ENCODE measurements around the gene RNF126. TPM values are rescaled to one million over a fixed set of nuclear protein-coding genes. Genes with fewer than 3 reads are reported as not detected.

Gene RNF126
- total RNA-seq, 8 experiments from 2014 or later: 9.3 to 54.5 (median 22.7) TPM

DNA sequence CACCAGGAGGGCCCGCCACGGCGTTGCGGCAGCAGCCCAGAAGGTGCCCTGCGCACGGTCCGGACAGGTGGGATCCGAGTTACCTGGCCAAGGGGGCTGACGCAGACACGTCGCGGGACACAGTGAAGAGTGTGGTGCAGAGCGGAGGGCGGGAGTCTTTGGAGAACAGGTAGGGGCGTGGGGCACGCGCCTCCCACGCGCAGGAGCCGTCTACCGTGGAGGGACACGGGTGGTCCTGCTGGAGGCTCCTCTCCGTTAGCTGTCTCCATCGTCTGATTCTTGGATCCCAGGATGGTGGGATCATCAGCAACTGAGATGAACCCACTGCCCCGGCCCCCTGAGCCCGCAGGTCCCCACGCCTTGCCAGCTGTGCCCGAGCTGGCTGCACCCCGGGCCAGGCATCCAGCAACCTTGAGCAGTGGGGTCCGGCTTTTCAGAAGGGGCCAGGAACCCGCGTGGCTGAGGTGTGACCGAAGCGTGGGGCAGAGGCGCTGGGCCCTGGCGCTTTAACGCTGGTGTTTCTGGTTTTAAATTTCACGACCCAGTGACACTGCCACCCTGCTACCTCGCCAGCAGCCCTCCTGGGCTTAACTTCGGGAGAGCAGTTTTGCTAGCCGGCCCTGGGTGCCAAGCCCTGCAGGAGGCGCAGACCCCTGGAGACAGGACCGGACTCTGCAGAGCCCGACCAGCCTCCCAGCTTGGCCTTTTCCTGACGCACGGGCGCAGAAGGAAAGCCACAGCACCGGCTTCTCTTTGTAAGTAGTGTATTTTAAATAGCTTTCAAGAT, 16.0 kb downstream of the RNF126 start:
- no peak for ATAC-seq (replicated peaks in 6 of 8)
- 80 to 100% (median 96%) methylated on average over 1 to 17 of the region's 48 CpGs; no CpG with 5 or more reads in 2 of the 10 experiments for WGBS, 10 experiments

DNA sequence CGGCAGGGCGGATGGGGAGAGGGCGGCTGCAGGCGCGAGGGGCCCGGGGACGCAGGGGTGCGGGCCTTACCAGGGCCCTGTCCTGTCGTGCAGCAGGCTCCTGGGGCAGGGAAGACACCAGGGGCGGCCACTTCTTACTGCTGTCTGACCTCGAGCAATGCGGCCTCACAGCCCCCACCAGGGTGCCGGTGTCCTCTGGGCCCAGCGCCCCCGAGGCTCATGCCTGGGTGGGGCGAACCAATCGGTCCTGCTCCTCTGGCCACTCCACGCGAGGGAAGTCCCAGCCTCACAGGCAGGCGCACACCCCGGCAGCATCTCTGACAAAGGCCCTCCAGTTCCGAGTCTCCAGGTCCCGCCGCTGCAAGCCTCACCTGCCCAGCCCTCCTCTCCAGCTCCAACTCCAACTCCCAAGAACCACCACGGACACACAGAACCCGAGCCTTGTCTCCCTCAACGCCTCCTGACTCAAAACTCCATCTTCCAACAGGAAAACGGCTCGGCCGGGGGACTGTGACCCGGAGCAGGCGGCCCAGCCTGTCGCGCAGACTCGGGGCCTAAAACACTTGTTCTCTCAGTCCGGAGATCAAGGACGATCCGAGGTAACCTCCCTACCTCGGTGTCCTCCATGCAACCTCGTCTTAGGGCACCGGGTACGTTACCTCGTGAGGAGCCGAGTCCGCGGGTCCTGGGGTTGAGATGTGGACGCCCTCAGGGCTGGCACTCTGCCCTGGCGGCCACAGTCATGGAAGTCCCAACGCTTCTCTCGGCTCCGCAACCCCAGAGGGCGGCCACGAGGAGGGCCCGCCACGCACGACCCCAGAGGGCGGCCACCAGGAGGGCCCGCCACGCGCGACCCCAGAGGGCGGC, 16.9 kb downstream of the RNF126 start:
- H3K27ac ChIP-seq: no peak overlapping the region
- ATAC-seq (replicated peaks in 6 of 8): no peak
- WGBS, 10 experiments: 80 to 92% (median 88%) methylated on average over 1 to 12 of the region's 62 CpGs; no CpG with 5 or more reads in 6 of the 10 experiments
- no peaks in the 10 kb centered on the region for H3K4me1 ChIP-seq (replicated peaks in 1 of 2)
- no peak overlapping the region for H3K4me3 ChIP-seq
- in situ Hi-C loops (cut with MboI; ENCODE audit: low pct_unique_long_range_greater_than_20kb in 2 of 9, low sequenced_read_pairs in 9 of 9, unreplicated experiment in 9 of 9): no loop called here

More for the DNA sequence above, 16.0 kb downstream of the RNF126 start:
- in situ Hi-C loops (cut with MboI; ENCODE audit: low pct_unique_long_range_greater_than_20kb in 2 of 9, low sequenced_read_pairs in 9 of 9, unreplicated experiment in 9 of 9): no loop called here
- no peaks in the 10 kb centered on the region for H3K4me1 ChIP-seq (replicated peaks in 1 of 2)
- no peak overlapping the region for H3K4me3 ChIP-seq
- no peak overlapping the region for H3K27ac ChIP-seq

DNA sequence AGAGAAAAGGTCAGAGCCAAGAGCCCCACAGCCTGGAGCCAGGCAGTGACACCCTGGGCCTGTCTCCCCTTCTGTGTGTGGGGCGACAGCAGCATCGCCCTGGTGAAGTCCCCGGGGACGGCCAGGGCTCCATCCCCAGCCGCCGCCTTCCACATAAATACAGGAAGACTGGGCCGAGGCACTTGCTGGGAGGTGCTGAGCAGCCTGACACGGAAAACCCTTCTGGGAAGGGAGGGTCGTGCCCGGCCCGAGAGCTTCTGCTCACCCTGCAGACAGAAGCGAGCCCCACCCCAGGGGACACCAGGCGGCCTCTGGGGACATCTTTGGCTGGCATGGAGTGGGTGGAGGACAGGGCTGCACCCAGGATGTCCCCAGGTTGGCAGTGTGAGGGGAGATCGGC, 18.2 kb downstream of the RNF126 start:
- peak in 1 of 8 experiments; percentile 11 for ATAC-seq (replicated peaks in 6 of 8)
- Histone ChIP-seq H3K4me3 (no peak overlapping the region), H3K4me1 (replicated peaks in 1 of 2) (no peaks in the 10 kb centered on the region), H3K27ac (no peak overlapping the region)
- in situ Hi-C loops (cut with MboI; ENCODE audit: low pct_unique_long_range_greater_than_20kb in 2 of 9, low sequenced_read_pairs in 9 of 9, unreplicated experiment in 9 of 9): no loop called here
- WGBS, 10 experiments: 20 to 100% (median 75%) methylated on average over 1 to 2 of the region's 14 CpGs; no CpG with 5 or more reads in 6 of the 10 experiments

DNA sequence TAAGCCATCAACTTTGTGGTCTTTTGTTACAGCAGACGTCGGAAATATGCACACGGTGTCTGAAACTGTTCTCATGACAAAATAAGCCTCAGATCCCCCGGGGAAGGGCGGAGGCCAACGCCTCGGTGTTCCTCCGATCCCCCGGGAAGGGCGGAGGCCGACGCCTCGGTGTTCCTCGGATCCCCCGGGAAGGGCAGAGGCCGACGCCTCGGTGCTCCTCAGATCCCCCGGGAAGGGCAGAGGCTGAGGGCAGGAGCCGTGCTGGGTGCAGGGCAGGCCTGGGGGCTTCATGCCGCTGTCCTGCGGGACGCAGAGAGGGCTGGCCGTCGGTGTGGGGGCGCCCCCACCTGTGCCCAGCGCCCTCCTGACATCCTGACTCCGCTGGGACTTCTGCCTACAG, 18.7 kb downstream of the RNF126 start:
- in situ Hi-C loops (cut with MboI; ENCODE audit: low pct_unique_long_range_greater_than_20kb in 2 of 9, low sequenced_read_pairs in 9 of 9, unreplicated experiment in 9 of 9): no loop called here

DNA sequence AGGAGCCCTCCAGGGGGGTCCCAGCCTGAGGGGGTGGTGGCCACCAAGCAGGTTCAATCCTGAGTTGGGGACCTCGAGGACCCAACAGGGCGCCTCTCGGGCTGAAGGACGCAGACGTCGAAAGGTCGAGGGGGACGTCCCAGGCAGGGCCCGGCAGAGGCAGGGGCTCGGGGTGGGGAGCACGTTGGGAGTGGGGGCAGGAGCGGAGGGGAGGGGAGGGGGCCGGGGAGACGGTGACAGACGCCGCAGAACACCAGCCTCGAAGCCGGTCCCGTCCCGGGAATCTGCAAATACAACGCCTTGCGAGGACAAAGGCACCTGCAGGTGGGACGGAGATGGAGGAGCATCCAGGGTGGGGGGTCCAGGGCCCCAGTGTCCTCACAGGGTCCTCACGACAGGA, 19.3 kb downstream of the RNF126 start:
- ATAC-seq (replicated peaks in 6 of 8): no peak
- in situ Hi-C loops (cut with MboI; ENCODE audit: low pct_unique_long_range_greater_than_20kb in 2 of 9, low sequenced_read_pairs in 9 of 9, unreplicated experiment in 9 of 9): no loop called here
- WGBS, 10 experiments: 40 to 100% methylated on average over 1 of the region's 24 CpGs; no CpG with 5 or more reads in 8 of the 10 experiments
- Histone ChIP-seq H3K4me3 (no peak overlapping the region), H3K4me1 (replicated peaks in 1 of 2) (peaks cover 0 to 4% of the 10 kb centered on the region in 2 donors), H3K27ac (no peak overlapping the region)

More for the DNA sequence above, 18.7 kb downstream of the RNF126 start:
- H3K4me3 ChIP-seq: no peak overlapping the region
- no peak overlapping the region for H3K27ac ChIP-seq
- 87 to 100% (median 100%) methylated on average over 2 to 6 of the region's 28 CpGs; no CpG with 5 or more reads in 7 of the 10 experiments for WGBS, 10 experiments
- no peak for ATAC-seq (replicated peaks in 6 of 8)
- no peaks in the 10 kb centered on the region for H3K4me1 ChIP-seq (replicated peaks in 1 of 2)

DNA sequence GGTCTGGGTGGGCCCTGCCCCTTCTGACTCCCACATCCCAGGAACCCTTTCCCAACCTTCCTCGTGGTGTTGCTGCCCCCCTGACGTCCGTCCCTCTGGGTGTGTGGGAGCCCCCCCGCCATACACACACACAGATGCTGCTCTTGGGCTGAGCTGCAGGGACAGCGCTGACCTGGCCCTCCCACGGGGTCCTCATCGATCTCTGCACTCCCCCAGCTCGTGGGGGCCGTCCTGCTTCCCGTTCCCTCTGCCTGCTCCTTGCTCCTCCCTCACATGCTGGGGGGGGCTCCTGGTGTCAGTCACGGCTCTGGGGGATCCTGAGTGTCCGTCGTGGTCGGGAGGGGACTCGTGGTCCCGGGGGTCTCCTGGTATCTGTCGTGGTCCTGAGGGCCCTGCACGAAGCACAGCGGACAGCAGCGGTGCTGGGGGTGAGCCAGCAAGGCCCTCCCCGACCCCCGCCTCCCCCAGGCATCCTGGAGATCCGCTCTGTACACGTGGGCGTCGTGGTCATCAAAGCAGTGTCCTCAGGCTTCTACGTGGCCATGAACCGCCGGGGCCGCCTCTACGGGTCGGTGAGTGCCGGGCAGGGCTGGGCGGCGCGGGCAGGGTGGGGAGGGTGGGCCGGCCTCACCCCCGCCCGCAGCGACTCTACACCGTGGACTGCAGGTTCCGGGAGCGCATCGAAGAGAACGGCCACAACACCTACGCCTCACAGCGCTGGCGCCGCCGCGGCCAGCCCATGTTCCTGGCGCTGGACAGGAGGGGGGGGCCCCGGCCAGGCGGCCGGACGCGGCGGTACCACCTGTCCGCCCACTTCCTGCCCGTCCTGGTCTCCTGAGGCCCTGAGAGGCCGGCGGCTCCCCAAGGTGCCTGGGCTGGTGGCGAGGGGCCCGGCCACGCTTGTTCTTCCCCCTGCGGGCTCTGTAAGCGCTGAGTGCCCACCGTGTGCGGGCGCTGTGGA, 20.0 kb downstream of the RNF126 start:
- H3K27ac ChIP-seq: no peak overlapping the region
- no peak for ATAC-seq (replicated peaks in 6 of 8)
- in situ Hi-C loops (cut with MboI; ENCODE audit: low pct_unique_long_range_greater_than_20kb in 2 of 9, low sequenced_read_pairs in 9 of 9, unreplicated experiment in 9 of 9): no loop called here

DNA sequence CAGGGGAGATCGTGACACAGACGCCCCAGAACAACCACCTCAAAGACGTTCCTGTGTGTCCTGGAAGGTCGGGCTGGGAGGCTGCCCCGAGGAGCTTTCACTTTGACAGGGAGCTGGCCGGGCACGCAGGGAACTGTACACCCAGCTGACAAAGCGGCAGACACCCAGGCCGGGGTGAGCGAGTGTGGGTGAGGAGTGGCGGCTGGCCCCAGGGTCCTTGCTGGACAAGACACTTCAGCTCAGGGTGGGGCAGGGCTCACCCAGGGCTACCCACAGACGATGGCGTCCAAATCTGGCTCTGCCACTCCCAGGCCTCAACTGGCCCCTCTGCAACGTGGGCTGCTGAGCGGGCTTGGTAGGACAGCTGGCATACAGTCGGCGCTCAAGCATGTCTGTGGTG, 21.3 kb downstream of the RNF126 start:
- Histone ChIP-seq H3K27ac (no peak overlapping the region), H3K4me3 (no peak overlapping the region), H3K4me1 (replicated peaks in 1 of 2) (peaks cover 0 to 5% of the 10 kb centered on the region in 2 donors)
- WGBS, 10 experiments: 90% methylated on average over 4 of the region's 17 CpGs; no CpG with 5 or more reads in 9 of the 10 experiments
- ATAC-seq (replicated peaks in 6 of 8): no peak
- in situ Hi-C loops (cut with MboI; ENCODE audit: low pct_unique_long_range_greater_than_20kb in 2 of 9, low sequenced_read_pairs in 9 of 9, unreplicated experiment in 9 of 9): no loop called here

More for the DNA sequence above, 20.0 kb downstream of the RNF126 start:
- WGBS, 10 experiments: 100% methylated on average over 1 of the region's 70 CpGs; no CpG with 5 or more reads in 9 of the 10 experiments
- Histone ChIP-seq H3K4me1 (replicated peaks in 1 of 2) (peaks cover 0 to 5% of the 10 kb centered on the region in 2 donors), H3K4me3 (no peak overlapping the region)

DNA sequence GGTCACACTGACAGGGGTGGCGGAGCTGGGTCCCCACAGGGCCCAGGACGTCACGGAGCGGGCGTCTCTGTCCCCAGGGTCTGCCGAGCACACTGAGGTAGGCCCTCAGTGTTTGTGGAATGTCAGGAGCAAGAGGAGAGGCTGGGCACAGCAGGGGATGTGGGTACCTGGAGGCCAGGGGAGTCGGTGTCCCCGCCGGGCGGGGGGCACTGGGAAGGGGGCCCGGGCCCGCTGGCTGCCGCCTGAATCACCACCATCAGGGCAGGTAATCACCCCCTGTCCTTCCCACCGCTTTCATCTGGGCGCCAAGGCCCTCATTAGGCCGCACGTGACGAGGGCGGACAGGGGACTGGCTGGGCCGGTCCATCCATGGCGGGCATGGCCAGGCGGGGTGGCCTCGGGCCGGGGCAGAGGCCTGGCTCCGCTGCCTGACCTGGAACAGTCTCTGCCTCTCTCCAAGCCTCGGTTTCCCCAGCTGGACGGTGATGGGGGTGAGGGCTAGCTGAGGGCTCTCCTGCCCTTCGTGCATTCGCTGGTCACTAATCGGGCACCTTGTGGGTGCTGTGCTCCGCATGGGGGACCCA, 22.3 kb downstream of the RNF126 start:
- in situ Hi-C loops (cut with MboI; ENCODE audit: low pct_unique_long_range_greater_than_20kb in 2 of 9, low sequenced_read_pairs in 9 of 9, unreplicated experiment in 9 of 9): no loop called here
- WGBS, 10 experiments: 64 to 96% (median 89%) methylated on average over 3 to 5 of the region's 31 CpGs; no CpG with 5 or more reads in 7 of the 10 experiments
- no peak overlapping the region for H3K27ac ChIP-seq
- H3K4me3 ChIP-seq: no peak overlapping the region
- H3K4me1 ChIP-seq (replicated peaks in 1 of 2): peaks cover 0 to 5% of the 10 kb centered on the region in 2 donors
- ATAC-seq (replicated peaks in 6 of 8): no peak

DNA sequence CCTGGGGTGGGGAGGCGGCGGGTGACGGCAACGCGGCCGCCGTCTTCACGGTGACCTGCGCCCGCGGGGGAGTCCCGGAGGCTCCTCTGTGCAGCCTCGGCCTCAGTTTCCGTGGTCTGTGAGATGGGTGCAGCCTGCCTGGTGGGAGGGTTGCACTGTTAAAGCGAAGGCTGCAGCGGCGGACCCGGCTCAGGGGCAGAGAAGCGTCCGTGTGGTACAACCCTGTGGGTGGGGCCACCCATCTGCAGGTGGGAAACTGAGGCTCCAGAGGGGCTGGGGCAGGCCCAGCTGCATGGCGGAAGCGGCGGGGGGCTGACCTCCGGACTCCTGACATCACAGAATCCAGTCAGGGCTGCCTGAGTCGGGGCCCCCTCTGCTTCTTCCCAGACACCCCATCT, 22.9 kb downstream of the RNF126 start:
- Histone ChIP-seq H3K4me1 (replicated peaks in 1 of 2) (peaks cover 0 to 5% of the 10 kb centered on the region in 2 donors), H3K4me3 (peak overlapping the region; percentile 34 to 44 (median 39)), H3K27ac (no peak overlapping the region)
- in situ Hi-C loops (cut with MboI; ENCODE audit: low pct_unique_long_range_greater_than_20kb in 2 of 9, low sequenced_read_pairs in 9 of 9, unreplicated experiment in 9 of 9): no loop called here
- WGBS, 10 experiments: no CpG with 5 or more reads among the region's 25 CpGs
- ATAC-seq (replicated peaks in 6 of 8): no peak

DNA sequence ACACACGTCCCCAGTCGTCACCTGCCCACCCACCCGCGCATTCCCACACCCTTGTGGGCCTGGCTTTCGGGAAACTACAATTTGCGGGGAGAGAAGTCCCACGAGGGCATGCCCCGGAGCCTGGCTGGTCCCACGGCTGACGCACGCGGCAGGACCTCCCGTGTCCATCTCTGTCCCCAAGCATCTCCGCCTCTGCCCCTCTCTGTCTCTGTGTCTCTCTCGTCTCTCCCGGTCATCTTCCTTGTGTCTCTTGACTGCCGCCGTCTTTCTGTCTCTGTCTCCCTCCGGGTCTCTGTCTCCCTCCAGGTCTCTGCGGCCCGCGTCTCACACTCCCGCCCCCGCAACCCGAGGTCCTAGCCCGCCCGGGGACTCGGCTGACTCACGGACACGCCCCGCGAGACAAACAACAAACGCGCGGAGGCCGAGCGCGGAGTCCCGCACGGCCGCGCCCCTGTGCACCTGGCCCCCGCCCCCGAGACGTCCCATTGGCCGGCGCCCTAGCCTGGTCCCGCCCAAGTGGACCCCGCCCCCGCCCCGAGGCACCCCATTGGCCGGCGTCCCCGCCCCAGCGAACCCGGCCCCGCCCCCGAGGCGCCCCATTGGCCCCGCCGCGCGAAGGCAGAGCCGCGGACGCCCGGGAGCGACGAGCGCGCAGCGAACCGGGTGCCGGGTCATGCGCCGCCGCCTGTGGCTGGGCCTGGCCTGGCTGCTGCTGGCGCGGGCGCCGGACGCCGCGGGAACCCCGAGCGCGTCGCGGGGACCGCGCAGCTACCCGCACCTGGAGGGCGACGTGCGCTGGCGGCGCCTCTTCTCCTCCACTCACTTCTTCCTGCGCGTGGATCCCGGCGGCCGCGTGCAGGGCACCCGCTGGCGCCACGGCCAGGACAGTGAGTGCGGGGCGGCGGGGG, 23.5 kb downstream of the RNF126 start, which contains the start of gene FGF22:
FGF22 (plus strand) TSS at position 627 of the 908 bp plus-strand sequence; CDS start at position 674, 47 bp downstream.
- in situ Hi-C loops (cut with MboI; ENCODE audit: low pct_unique_long_range_greater_than_20kb in 2 of 9, low sequenced_read_pairs in 9 of 9, unreplicated experiment in 9 of 9): no loop called here
- 3 to 33% (median 9%) methylated on average over 3 to 26 of the region's 109 CpGs; no CpG with 5 or more reads in 7 of the 10 experiments for WGBS, 10 experiments
- ATAC-seq (replicated peaks in 6 of 8): peak; percentile 88 to 93 (median 89)
- Histone ChIP-seq H3K4me3 (peak within 1 kb of the TSS; percentile 34 to 44 (median 39)), H3K27ac (no peak within 1 kb of the TSS), H3K4me1 (replicated peaks in 1 of 2) (peaks cover 0 to 5% of the 10 kb centered on the region in 2 donors)

DNA sequence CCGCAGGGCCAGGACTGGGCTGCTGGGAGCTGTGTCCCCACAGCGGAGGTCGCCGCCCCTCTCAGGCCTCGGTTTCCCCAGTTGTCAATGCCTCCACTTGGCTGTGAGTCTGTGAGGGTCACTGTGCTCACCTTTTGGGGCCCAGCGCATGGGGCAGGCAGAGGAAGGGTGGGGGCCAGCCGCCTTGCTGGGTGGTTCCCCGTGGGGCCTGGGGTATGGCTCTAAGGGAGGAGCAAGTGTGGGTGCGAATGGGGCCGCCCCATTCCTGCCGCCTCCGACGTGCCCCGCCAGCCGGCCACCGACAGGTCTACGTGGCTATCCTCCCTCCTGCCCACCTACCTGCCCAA, 24.1 kb downstream of the RNF126 start:
- H3K27ac ChIP-seq: no peak overlapping the region
- ATAC-seq (replicated peaks in 6 of 8): no peak

More for the DNA sequence above, 24.1 kb downstream of the RNF126 start:
- WGBS, 10 experiments: 0% methylated on average over 1 of the region's 17 CpGs; no CpG with 5 or more reads in 9 of the 10 experiments
- Histone ChIP-seq H3K4me3 (peak overlapping the region; percentile 34 to 44 (median 39)), H3K4me1 (replicated peaks in 1 of 2) (peaks cover 3 to 8% of the 10 kb centered on the region in 2 donors)
- in situ Hi-C loops (cut with MboI; ENCODE audit: low pct_unique_long_range_greater_than_20kb in 2 of 9, low sequenced_read_pairs in 9 of 9, unreplicated experiment in 9 of 9): no loop called here
